Measurements from ENCODE around the gene CRYGD.

Gene CRYGD

DNA sequence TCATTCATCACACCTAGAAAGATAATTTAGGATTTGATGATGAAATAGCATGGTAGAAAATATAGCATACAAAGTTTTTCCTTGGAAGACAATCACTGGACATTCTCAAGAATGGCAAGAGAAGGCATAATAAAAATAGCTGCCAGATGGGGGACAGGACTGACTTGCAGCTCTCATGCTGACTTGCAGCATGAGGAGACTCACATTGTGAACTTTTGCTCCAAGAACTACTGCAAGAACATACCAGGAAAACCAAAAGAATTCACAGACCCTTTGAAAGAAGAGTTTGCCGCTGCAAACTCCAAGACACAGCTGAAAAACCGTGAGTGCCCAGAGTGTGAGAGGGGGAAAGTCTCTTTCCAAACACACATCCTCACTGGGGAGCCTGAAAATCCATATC lies 47.0 kb downstream of the CRYGD start:
- no peak for DNase-seq

DNA sequence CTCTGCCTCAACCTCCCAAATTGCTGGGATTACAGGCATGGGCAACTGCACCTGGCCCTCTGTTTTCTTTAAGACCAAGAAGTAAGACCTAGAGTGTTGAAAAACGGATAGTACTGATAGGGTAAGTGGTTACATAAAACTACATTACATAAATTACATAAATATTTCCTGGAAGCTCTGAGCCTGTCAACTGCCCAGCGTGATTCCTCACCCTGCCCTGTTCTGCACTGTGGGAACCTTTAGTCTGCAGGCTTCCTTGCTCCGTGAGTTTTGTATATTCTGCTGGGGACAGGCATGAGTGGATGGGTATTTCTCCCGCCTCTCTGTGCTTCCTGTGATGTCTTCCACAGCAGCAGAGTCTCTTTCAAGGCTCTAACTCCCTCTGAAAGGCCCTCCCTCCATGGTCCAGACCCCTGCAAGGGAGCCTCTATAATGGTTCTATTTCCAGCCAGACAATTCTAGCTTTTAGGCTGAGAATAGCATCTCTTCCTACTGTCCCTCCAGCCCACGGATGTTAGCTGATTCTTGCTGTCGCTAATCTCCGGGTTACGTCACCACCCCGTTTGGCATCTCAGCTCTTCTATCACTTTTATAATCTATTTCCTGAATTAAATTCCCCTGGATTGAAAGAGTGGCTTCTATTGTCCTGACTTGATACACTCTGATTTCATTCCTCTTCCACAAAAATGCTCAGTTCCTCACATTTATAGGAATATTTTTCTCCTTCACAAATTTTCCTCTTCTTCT lies 49.5 kb downstream of the CRYGD start:
- no peak for DNase-seq

DNA sequence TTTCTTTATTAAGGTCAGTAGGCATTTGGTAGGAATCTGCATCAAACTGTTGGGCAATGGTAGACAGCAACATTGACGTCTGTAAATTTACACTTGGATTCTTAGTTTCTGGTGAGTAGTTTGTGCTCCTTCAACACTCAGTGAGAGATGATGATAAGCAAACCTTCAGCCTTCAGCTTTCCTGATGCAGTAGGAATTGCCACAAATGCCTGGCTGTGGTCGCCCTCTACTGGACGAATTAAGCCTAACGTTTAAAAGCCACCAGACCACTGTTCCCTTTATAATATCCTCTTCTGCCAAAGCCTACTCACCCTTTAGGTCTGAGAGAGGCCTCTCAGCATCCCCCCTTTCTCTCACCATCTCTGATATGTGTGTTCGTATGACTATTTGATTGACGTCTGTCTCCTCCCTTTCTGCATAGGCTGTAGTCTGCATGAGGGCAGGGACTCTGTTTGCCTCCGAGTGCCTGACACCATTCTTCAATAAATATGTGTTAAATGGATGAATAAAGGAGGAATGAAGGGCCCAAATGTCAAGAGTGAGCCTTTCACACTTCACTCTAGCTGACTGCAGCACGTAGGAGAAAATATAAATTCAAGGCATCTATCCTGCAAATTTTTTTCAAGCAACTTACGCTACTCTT lies 52.0 kb downstream of the CRYGD start:
- DNase-seq, result peak; percentile 17

Data from GF-D8 (cell line).